ENCODE data around the gene OCEL1. TPM values are rescaled to one million over a fixed set of nuclear protein-coding genes. Genes with fewer than 3 reads are reported as not detected.
"Not testable (repeated sequence)": the region's sequence is repeated elsewhere in the genome, so short reads cannot be mapped to it uniquely, and the experiment has no call there.

Gene OCEL1
- total RNA-seq, 1 donor from 2014 or later = 23.4 TPM

DNA sequence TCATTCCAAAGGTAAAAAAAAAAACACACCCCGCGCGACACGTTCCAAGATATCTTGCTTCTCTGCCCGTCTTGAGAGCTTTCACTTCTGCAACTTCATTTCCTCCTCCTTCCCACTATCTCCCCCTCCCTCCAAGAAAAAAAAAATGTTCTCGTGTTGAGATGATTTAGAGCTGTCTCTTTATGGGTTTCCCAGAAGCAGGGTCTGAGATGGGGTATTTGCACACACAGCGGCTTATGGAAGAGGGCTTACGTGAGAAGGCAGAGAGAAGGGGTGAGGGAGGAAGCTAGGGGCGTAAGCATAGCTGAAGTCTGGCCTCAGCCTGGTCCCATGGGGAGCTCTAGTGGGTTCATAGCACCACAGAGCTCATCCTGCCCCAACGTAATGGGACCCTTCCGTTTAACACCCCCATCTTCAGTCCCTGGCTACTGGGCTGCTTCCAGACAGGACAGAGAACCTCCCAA lies 42.1 kb upstream of the OCEL1 start:
- Mint-ChIP-seq H3K27me3 (ENCODE audit: unreplicated experiment) (peaks cover 3% of the 10 kb centered on the region), H3K27ac (ENCODE audit: unreplicated experiment) (no peak overlapping the region), H3K36me3 (ENCODE audit: unreplicated experiment) (no peaks in the 10 kb centered on the region), H3K4me3 (ENCODE audit: unreplicated experiment) (no peak overlapping the region), H3K4me1 (ENCODE audit: low read depth, unreplicated experiment) (peaks cover 2% of the 10 kb centered on the region), H3K9me3 (ENCODE audit: unreplicated experiment) (peaks cover 1% of the 10 kb centered on the region)
- TF ChIP-seq, protein P1, sequence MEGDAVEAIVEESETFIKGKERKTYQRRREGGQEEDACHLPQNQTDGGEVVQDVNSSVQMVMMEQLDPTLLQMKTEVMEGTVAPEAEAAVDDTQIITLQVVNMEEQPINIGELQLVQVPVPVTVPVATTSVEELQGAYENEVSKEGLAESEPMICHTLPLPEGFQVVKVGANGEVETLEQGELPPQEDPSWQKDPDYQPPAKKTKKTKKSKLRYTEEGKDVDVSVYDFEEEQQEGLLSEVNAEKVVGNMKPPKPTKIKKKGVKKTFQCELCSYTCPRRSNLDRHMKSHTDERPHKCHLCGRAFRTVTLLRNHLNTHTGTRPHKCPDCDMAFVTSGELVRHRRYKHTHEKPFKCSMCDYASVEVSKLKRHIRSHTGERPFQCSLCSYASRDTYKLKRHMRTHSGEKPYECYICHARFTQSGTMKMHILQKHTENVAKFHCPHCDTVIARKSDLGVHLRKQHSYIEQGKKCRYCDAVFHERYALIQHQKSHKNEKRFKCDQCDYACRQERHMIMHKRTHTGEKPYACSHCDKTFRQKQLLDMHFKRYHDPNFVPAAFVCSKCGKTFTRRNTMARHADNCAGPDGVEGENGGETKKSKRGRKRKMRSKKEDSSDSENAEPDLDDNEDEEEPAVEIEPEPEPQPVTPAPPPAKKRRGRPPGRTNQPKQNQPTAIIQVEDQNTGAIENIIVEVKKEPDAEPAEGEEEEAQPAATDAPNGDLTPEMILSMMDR (IDR thresholded peaks at IDR 0.05; ENCODE audit: partially characterized antibody, unreplicated experiment) = no peak
- DNase-seq = no peak

DNA sequence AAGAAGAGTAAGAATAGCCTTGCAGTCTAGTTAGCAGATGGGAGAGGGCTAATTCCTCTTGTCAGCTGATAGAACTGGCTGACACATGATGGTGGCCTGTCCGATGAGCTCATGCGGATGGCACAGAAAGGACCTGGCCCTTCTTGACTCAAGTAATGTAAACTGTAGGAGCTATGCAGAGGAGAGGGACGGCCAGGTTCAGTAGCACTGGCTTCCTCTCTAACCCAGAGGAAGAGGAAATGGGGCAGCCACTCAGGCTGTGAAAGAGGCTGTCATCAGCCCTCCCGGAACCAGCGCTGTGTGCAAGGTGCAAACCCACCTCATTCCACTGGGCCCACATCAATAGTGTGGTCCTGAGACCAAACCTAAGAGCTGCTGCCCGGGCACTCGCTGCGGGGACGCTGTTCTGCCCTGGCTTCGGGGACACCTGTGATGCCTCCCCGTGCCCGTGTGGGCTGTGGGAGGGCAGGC lies 41.6 kb upstream of the OCEL1 start:
- TF ChIP-seq, protein P1 (IDR thresholded peaks at IDR 0.05; ENCODE audit: partially characterized antibody, unreplicated experiment) = no peak
- H3K27me3 Mint-ChIP-seq (ENCODE audit: unreplicated experiment) = peaks cover 3% of the 10 kb centered on the region

DNA sequence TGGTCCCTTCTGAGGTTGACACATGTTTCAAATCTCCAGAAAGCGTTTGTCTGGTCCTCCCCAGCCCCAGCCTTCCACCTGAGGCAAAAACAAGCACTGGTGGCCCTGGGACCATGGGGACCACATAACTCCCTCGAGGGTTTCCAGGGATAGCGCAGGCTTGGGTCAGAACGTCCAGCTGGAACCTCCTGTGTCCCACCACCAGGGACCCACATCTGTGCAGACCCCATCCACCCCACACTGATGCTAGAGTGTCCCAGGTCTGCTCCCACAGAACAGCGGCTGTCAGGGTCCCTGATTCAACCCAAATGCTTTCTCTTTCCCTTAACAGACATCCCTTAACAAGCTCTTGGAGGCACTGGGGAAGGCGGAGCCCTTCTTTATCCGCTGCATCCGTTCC lies 40.4 kb upstream of the OCEL1 start:
- Mint-ChIP-seq H3K27me3 (ENCODE audit: unreplicated experiment) (peaks cover 3% of the 10 kb centered on the region), H3K4me3 (ENCODE audit: unreplicated experiment) (no peak overlapping the region), H3K9me3 (ENCODE audit: unreplicated experiment) (peaks cover 1% of the 10 kb centered on the region), H3K27ac (ENCODE audit: unreplicated experiment) (no peak overlapping the region), H3K36me3 (ENCODE audit: unreplicated experiment) (no peaks in the 10 kb centered on the region), H3K4me1 (ENCODE audit: low read depth, unreplicated experiment) (peaks cover 2% of the 10 kb centered on the region)
- DNase-seq = no peak
- TF ChIP-seq, protein P1 (IDR thresholded peaks at IDR 0.05; ENCODE audit: partially characterized antibody, unreplicated experiment) = no peak

More for the DNA sequence above, 41.6 kb upstream of the OCEL1 start:
- H3K4me1 Mint-ChIP-seq (ENCODE audit: low read depth, unreplicated experiment) = peaks cover 2% of the 10 kb centered on the region
- H3K9me3 Mint-ChIP-seq (ENCODE audit: unreplicated experiment) = peaks cover 1% of the 10 kb centered on the region
- no peak overlapping the region for H3K4me3 Mint-ChIP-seq (ENCODE audit: unreplicated experiment)
- H3K27ac Mint-ChIP-seq (ENCODE audit: unreplicated experiment) = no peak overlapping the region
- DNase-seq = no peak
- H3K36me3 Mint-ChIP-seq (ENCODE audit: unreplicated experiment) = no peaks in the 10 kb centered on the region

DNA sequence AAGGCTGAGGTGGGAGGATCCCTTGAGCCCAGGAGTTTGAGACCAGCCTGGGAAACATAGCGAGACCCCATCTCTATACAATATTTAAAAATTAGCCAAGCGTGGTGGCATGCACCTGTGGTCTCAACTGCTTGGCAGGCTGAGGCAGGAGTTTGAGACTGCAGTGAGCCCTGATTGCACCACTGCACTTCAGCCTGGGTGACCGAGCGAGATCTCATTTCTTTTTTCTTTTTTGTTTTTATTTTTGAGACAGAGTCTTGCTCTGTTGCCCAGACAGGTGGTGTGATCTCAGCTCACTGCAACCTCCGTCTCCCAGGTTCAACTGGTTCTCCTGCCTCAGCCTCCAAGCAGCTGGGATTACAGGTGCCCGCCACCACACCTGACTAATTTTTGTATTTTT lies 34.3 kb upstream of the OCEL1 start:
- not testable (repeated sequence) for H3K4me3 Mint-ChIP-seq (ENCODE audit: unreplicated experiment); H3K27me3 Mint-ChIP-seq (ENCODE audit: unreplicated experiment); H3K36me3 Mint-ChIP-seq (ENCODE audit: unreplicated experiment); H3K4me1 Mint-ChIP-seq (ENCODE audit: low read depth, unreplicated experiment); DNase-seq; H3K9me3 Mint-ChIP-seq (ENCODE audit: unreplicated experiment); H3K27ac Mint-ChIP-seq (ENCODE audit: unreplicated experiment)

DNA sequence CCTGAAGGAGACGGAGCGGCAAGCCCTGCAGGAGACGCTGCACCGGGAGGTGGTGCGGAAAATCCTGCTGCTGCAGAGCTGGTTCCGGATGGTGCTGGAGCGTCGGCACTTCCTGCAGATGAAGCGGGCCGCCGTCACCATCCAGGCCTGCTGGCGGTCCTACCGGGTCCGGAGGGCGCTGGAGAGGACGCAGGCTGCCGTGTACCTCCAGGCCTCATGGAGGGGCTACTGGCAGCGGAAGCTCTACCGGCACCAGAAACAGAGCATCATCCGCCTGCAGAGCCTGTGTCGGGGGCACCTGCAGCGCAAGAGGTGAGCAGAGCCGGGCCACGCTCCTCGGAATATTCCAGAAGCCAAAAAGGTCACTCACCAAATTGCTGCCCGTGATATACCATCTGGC lies 33.3 kb upstream of the OCEL1 start:
- no peak overlapping the region for H3K4me3 Mint-ChIP-seq (ENCODE audit: unreplicated experiment)
- H3K27me3 Mint-ChIP-seq (ENCODE audit: unreplicated experiment) = peaks cover 4% of the 10 kb centered on the region
- TF ChIP-seq, protein P1 (IDR thresholded peaks at IDR 0.05; ENCODE audit: partially characterized antibody, unreplicated experiment) = no peak
- H3K4me1 Mint-ChIP-seq (ENCODE audit: low read depth, unreplicated experiment) = no peaks in the 10 kb centered on the region
- no peak for DNase-seq
- H3K9me3 Mint-ChIP-seq (ENCODE audit: unreplicated experiment) = peaks cover 5% of the 10 kb centered on the region
- peaks cover 11% of the 10 kb centered on the region for H3K36me3 Mint-ChIP-seq (ENCODE audit: unreplicated experiment)
- no peak overlapping the region for H3K27ac Mint-ChIP-seq (ENCODE audit: unreplicated experiment)

Data from glutamatergic neuron (in vitro differentiated cells).